Subcutaneous adipose tissue (tissue), 4 donors: ENCODE data around the gene MAST3. TPM values are rescaled to one million over a fixed set of nuclear protein-coding genes. Genes with fewer than 3 reads are reported as not detected.

Experiments
- CTCF ChIP-seq: fragments of 450-650 bp; IDR thresholded peaks from one replicate; pipeline ENCODE4 v1.5.1; 2016; ENCODE audit warnings: low read depth, mild to moderate bottlenecking, control low read depth, antibody characterized with exemption, moderate library complexity
- total RNA-seq, 4 donors: library from RNA; depleted of rRNA; stranded (reverse); fragments of >200 nt; gene quantifications; one replicate each; pipeline ENCODE4 v1.1.0, GENCODE V29; 2016

The MAST3 gene
- total RNA-seq, 4 donors from 2014 or later, result 5.1 to 12.2 (median 6.8) TPM

DNA sequence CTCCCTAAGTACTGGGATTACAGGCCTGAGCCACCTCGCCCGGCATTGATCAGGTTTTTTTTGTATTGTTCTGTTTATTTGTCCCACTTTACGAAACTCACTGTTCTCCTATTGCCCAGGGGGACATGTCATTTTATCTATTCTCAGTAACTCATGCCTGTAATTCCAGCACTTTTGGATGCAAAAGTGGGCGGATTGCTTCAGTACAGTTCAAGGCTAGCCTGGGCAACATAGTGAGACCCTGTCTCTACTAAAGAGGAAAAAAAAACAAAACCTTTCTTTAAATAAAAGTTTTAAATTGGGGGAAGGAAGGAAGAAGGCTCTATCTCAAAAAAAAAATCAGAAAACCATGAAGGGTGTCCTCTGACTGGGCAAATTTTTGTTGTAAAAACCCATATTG lies 92.7 kb downstream of the MAST3 start:
- no peak for TF ChIP-seq CTCF

DNA sequence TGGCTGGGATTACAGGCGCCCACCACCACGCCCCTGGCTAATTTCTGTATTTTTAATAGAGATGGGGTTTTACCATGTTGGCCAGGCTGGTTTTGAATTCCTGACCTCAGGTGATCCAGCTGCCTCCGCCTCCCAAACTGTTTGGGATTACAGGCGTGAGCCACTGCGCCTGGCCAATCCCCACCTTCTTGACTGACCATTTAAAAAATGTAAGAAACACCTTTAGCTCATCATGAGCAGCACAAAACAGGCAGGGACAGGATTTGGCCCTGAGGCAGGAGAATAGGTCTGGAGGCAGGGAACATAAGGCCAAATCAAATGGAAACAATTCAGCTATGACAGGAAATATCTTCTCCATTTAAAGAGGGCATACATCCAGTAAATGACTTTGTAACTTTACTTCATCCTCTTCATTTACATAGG lies 94.1 kb downstream of the MAST3 start:
- no peak for TF ChIP-seq CTCF

GRCh38 chr19:18192673-18193387 lies 95.3 kb downstream of the MAST3 start, which contains the start of gene MPV17L2:
TSS of gene MPV17L2 (plus strand) at chr19:18193218. CDS start at chr19:18193282, 64 bp downstream.
- TF ChIP-seq CTCF, result no peak

DNA sequence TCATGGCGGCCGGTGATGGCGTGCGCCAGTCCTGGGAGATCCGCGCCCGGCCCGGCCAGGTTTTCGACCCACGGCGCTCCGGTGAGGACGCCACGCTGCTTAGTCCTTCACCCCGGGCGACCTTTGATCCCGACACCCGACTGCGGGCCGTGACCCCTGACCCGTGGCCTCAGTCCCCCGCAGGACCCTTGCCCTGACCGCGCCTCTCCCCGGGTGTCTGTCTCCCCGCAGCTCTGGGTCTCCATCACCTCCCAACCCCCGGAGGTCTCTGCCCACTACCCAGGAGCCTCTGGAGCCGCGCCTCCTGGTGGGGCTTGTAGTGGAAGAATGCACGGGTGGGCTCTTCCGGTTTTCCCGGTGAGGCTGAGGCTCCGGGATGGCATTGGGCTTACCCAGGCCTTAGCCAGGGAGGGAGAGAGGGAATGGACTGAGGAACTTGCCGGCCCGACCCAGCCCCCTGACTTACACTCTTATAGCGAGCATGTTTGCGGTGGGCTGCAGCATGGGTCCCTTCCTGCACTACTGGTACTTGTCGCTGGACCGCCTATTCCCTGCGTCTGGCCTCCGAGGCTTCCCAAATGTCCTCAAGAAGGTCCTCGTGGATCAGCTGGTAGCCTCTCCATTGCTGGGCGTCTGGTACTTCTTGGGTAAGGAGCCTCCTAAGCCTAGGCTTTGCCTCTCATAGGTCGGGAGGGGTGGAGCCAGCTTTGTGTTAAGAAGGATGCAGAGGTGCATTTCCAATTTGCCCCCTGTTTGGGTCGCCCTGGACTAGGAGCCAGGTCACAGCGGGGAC lies 96.0 kb downstream of the MAST3 start:
- TF ChIP-seq CTCF, result no peak

- TF ChIP-seq CTCF, result no peak
Observed at GRCh38 chr19:18194181-18194530, 96.6 kb downstream of the MAST3 start.

GRCh38 chr19:18194554-18195238 lies 97.1 kb downstream of the MAST3 start:
- no peak for TF ChIP-seq CTCF

DNA sequence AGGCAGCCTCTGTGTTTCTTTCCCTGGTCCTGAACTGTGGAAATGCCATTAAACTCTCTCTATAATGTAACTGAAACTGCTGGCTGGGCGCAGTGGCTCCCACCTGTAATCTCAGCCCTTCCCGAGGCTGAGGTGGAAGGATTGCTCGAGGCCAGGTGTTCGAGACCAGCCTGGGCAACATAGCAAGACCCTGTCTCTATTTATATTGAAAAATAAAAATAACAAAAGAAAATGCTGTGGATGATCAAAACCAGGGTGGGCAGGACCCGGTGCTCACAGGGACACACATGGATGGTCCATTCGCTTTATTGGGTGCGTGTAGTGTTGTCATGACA lies 98.9 kb downstream of the MAST3 start:
- no peak for TF ChIP-seq CTCF
